ENCODE measurements around the gene TCEAL9.
A peak's percentile ranks its signal among the peaks of the same experiment; 100 is the strongest.
"Not testable (repeated sequence)": the region's sequence is repeated elsewhere in the genome, so short reads cannot be mapped to it uniquely, and the experiment has no call there.

The TCEAL9 gene

GRCh38 chrX:103360092-103360491 is 3.8 kb downstream of the TCEAL9 start:
- TF ChIP-seq GATA1 (IDR thresholded peaks at IDR 0.05; ENCODE audit: low read depth, low read length) = no peak
- no peak for TF ChIP-seq POLR2A (IDR thresholded peaks at IDR 0.05; ENCODE audit: low read length)
- peak; percentile 62 to 67 for DNase-seq

- TF ChIP-seq POLR2A (IDR thresholded peaks at IDR 0.05; ENCODE audit: low read length) (no peak), GATA1 (IDR thresholded peaks at IDR 0.05; ENCODE audit: low read depth, low read length) (no peak)
These were observed 4.6 kb downstream of the TCEAL9 start for GRCh38 chrX:103360916-103361315.

GRCh38 chrX:103361798-103362197 is 5.5 kb downstream of the TCEAL9 start:
- no peak for DNase-seq
- TF ChIP-seq POLR2A (IDR thresholded peaks at IDR 0.05; ENCODE audit: low read length) = no peak
- TF ChIP-seq GATA1 (IDR thresholded peaks at IDR 0.05; ENCODE audit: low read depth, low read length) = no peak

More at GRCh38 chrX:103360916-103361315, 4.6 kb downstream of the TCEAL9 start:
- no peak for DNase-seq

GRCh38 chrX:103362474-103362873 is 6.2 kb downstream of the TCEAL9 start:
- no peak for DNase-seq
- TF ChIP-seq GATA1 (IDR thresholded peaks at IDR 0.05; ENCODE audit: low read depth, low read length) (no peak), POLR2A (IDR thresholded peaks at IDR 0.05; ENCODE audit: low read length) (no peak)

- TF ChIP-seq POLR2A (IDR thresholded peaks at IDR 0.05; ENCODE audit: low read length) (no peak), GATA1 (IDR thresholded peaks at IDR 0.05; ENCODE audit: low read depth, low read length) (no peak)
- DNase-seq = no peak
These were observed 6.7 kb downstream of the TCEAL9 start for GRCh38 chrX:103363046-103363445.

GRCh38 chrX:103367502-103367901 is 11.2 kb downstream of the TCEAL9 start:
- no peak for DNase-seq
- TF ChIP-seq GATA1 (IDR thresholded peaks at IDR 0.05; ENCODE audit: low read depth, low read length) (no peak), POLR2A (IDR thresholded peaks at IDR 0.05; ENCODE audit: low read length) (no peak)

- no peak for DNase-seq
- TF ChIP-seq GATA1 (IDR thresholded peaks at IDR 0.05; ENCODE audit: low read depth, low read length) (no peak), POLR2A (IDR thresholded peaks at IDR 0.05; ENCODE audit: low read length) (no peak)
These were observed 13.2 kb downstream of the TCEAL9 start for GRCh38 chrX:103369479-103369878.

GRCh38 chrX:103372886-103373285 is 16.6 kb downstream of the TCEAL9 start:
- no peak for DNase-seq
- no peak for TF ChIP-seq POLR2A (IDR thresholded peaks at IDR 0.05; ENCODE audit: low read length)
- no peak for TF ChIP-seq GATA1 (IDR thresholded peaks at IDR 0.05; ENCODE audit: low read depth, low read length)

GRCh38 chrX:103373581-103373980 is 17.3 kb downstream of the TCEAL9 start:
- no peak for DNase-seq
- TF ChIP-seq GATA1 (IDR thresholded peaks at IDR 0.05; ENCODE audit: low read depth, low read length) (no peak), POLR2A (IDR thresholded peaks at IDR 0.05; ENCODE audit: low read length) (no peak)

GRCh38 chrX:103376118-103376978 is 20.0 kb downstream of the TCEAL9 start, which contains the start of gene BEX3:
BEX3 (plus strand) TSS chrX:103376538; CDS start chrX:103377522, 984 bp downstream.
- peak; percentile 35 to 54 for DNase-seq
- TF ChIP-seq GATA1 (IDR thresholded peaks at IDR 0.05; ENCODE audit: low read depth, low read length) (no peak), POLR2A (IDR thresholded peaks at IDR 0.05; ENCODE audit: low read length) (peak; percentile 27)

GRCh38 chrX:103376979-103377324 is 20.6 kb downstream of the TCEAL9 start:
- DNase-seq = no peak
- no peak for TF ChIP-seq GATA1 (IDR thresholded peaks at IDR 0.05; ENCODE audit: low read depth, low read length)
- no peak for TF ChIP-seq POLR2A (IDR thresholded peaks at IDR 0.05; ENCODE audit: low read length)

GRCh38 chrX:103378990-103379389 is 22.7 kb downstream of the TCEAL9 start:
- TF ChIP-seq POLR2A (IDR thresholded peaks at IDR 0.05; ENCODE audit: low read length) (no peak), GATA1 (IDR thresholded peaks at IDR 0.05; ENCODE audit: low read depth, low read length) (no peak)
- DNase-seq = no peak

- peak in 1 of 2 experiments; percentile 27 for DNase-seq
- no peak for TF ChIP-seq POLR2A (IDR thresholded peaks at IDR 0.05; ENCODE audit: low read length)
- TF ChIP-seq GATA1 (IDR thresholded peaks at IDR 0.05; ENCODE audit: low read depth, low read length) = no peak
These were observed 26.6 kb downstream of the TCEAL9 start for GRCh38 chrX:103382877-103383276.

- TF ChIP-seq POLR2A (IDR thresholded peaks at IDR 0.05; ENCODE audit: low read length) = no peak
- no peak for TF ChIP-seq GATA1 (IDR thresholded peaks at IDR 0.05; ENCODE audit: low read depth, low read length)
- DNase-seq = no peak
These were observed 28.4 kb downstream of the TCEAL9 start for GRCh38 chrX:103384672-103385071.

GRCh38 chrX:103385283-103385830 is 29.1 kb downstream of the TCEAL9 start:
- not testable (repeated sequence) for DNase-seq

Measured in erythroblast (primary cell).